Stimulated activated CD8-positive, alpha-beta memory T cell treated with anti-CD3 and anti-CD28 coated beads, Interleukin-7, amount 100 ng/mL, for 1 hour (primary cell): ENCODE results near the gene NCR3LG1.

Experiments
- DNase-seq, 2 donors: peaks; one replicate each; pipeline ENCODE4 v3.0.0-alpha.2; 2020; ENCODE audit warnings: low read depth in 2 of 2

The NCR3LG1 gene

DNA sequence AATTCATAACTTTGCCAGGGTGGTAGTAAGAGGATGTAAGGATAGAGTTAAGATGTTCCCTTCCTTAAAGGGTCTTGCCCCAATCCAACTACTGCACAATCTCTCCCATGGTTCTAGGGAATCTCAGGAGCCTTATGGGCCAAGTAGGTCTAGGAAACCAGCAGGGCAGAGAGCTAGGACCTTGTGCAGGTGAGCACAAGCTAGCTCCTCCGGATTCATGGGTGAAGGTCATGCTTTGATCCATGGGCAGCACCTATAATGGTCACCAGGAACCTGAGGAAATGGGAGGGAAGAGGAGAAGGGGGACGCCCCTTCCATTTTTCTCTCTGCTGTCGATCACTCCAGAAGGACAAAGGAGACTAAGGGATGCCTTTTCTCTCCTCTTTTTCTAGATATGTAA, 20.0 kb downstream of the NCR3LG1 start:
- DNase-seq, result no peak

GRCh38 chr11:17375547-17375946, 23.9 kb downstream of the NCR3LG1 start:
- DNase-seq, result no peak

- no peak for DNase-seq
These were observed 24.9 kb downstream of the NCR3LG1 start for GRCh38 chr11:17376493-17376892.

GRCh38 chr11:17378655-17379054, 27.1 kb downstream of the NCR3LG1 start:
- DNase-seq, result no peak

- DNase-seq, result no peak
These were observed 28.0 kb downstream of the NCR3LG1 start for GRCh38 chr11:17379383-17380180.

- DNase-seq, result no peak
These were observed 29.6 kb downstream of the NCR3LG1 start for GRCh38 chr11:17381156-17381555.

- no peak for DNase-seq
These were observed 30.6 kb downstream of the NCR3LG1 start for GRCh38 chr11:17382046-17382728.

DNA sequence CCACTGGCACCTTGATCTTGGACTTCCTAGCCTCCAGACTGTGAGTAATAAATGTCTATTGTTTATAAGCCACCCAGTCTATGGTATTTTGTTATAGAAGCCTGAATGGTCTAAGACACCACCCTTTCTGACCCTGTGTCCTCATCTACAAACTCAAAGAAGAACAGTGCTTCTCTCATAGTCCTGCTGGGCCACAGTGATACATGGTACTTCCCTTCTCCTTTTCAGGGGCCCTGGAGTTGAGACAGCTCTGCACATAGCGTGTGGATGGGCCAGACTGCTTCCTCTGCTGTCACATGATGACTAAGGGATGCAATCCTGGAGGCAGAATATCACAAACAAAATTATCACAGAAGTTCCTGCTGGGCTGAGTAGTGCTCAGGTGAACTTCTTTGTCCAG, 31.9 kb downstream of the NCR3LG1 start:
- DNase-seq, result no peak

- DNase-seq, result peak; percentile 36 to 62
These were observed 32.5 kb downstream of the NCR3LG1 start for GRCh38 chr11:17384002-17384511.

DNA sequence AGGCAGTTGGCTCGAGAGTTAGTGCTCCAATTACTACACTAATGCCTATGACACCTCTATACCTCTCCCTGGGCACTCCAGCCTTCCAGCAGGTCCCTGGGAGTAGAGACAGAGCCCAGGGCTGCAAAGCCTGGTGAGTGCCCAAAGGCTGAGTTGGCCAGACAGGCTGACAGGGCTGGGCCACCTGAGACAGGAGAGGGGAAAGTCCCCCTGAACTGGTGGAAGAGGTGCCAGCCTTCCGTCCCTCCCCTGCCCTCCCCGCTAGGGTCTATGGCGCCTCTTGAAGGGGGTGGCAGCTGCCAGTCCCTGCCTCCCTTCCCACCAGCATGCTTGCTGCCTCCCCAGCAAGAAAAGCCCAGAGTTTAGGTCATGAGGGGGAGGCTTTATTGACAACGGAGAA, 33.9 kb downstream of the NCR3LG1 start:
- no peak for DNase-seq

GRCh38 chr11:17385926-17386325, 34.3 kb downstream of the NCR3LG1 start:
- no peak for DNase-seq

GRCh38 chr11:17386331-17387084, 34.9 kb downstream of the NCR3LG1 start:
- DNase-seq, result no peak

DNA sequence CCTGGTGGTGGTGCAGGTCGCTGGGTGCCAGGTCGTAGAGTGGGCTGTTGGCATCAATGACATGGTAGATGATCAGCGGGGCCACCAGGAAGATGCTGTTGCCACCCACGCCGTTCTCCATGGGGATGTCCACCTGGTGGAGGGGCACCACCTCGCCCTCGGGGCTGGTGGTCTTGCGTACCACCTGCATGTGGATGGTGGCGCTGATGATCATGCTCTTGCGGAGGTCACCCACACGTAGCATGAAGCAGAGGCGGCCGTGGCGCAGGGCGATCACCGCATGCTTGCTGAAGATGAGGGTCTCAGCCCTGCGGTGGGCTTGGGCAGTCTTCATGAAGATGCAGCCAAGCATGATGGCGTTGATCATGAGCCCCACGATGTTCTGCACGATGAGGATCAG, 35.7 kb downstream of the NCR3LG1 start:
- DNase-seq, result no peak

DNA sequence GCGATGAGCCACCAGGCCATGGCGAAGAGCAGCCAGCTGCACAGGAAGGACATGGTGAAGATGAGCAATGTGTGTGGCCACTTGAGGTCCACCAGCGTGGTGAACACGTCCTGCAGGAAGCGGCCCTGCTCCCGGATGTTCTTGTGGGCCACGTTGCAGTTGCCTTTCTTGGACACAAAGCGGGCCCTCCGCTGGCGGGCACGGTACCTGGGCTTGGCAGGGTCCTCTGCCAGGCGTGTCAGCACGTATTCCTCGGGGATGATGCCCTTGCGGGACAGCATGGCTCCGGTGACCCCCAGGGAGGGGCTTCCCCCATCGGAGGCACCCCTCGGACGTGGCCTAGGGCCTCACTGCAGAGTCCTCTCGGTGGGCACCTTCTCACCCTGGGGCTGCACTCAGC, 36.2 kb downstream of the NCR3LG1 start:
- DNase-seq, result no peak

- DNase-seq, result no peak
These were observed 37.1 kb downstream of the NCR3LG1 start, which contains the start of gene KCNJ11 for GRCh38 chr11:17388609-17389210. TSS of gene KCNJ11 (minus strand) at chr11:17388659. CDS start at chr11:17388091, 568 bp downstream.

- peak; percentile 61 to 64 for DNase-seq
These were observed 37.8 kb downstream of the NCR3LG1 start for GRCh38 chr11:17389211-17389956.

DNA sequence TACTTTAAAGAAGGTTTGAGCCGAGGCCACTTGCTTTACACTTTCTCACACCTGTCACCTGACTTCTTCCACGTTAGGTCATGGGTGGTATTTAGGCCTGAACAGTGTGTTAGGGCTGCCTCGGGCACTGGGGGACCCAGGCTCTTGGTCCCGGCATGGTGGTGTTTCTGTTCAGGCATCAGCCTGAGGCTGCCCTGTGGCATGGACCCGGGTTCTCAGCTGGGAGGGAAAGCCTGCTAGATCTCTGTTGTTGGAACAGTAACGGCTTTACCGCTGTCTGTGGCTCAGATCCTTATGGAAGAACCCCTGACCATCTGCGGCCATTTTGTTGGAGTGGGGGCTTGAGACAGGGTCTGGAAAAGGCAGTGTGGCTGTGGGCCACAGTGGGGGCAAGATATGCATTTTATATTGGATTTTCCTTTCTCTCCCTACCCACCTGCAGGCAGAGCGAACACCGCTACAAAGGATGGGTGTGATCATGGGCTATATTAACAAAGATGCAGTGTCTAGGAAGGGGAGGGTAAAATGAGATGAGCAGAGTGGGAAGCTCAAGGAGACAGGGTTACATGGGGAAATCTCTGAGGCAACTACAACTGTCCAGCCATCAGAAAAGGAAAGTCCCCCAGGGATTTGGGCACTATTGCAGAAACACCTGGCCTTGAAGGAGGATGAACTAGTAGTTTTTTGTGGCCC, 38.5 kb downstream of the NCR3LG1 start:
- DNase-seq, result no peak

- no peak for DNase-seq
These were observed 40.1 kb downstream of the NCR3LG1 start for GRCh38 chr11:17391493-17392355.

DNA sequence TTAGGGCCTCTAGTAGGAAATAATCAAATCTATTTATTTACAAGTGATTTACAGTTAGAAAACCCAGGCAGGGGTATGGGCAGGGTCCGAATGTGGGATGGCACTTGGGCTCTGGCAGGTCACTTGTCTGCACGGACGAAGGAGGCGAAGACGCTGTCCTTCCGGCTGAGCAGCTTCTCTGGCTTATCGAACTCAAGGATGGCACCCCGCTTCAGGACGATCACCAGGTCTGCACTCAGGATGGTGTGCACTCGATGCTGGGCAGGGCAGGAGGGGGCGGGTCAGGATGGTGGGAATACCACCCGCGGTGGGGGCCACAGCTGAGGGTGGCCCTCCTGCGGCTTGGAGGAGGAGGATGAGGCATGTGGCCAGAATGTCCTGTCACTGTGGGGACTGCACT, 41.3 kb downstream of the NCR3LG1 start:
- no peak for DNase-seq

DNA sequence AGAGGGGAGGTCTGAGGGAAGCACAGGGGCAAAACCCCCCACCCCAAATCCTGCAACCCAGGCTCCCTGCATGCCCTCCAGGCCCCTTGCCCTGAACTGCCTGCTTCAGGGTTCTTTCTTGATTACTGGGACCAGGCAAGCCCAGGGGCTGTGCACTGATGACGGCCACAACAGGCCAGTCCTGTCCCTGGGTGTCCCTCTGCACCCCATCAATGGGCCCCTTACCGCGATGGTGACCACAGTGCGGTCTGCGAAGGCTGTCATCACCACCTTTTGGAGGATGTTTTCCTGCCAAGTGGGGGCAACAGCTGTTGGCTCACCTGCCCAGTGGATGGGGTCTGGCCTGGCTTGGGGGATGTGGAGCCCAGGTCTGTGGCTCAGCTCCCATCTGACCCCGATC, 41.9 kb downstream of the NCR3LG1 start:
- DNase-seq, result no peak
